H9 (cell line): ENCODE measurements around the gene CDRT4. TPM values are rescaled to one million over a fixed set of nuclear protein-coding genes. Genes with fewer than 3 reads are reported as not detected.

Experiments
- DNase-seq: peaks from one replicate; pipeline ENCODE4 v3.0.0-alpha.2; 2017
- H2AFZ ChIP-seq: one replicate; pipeline ENCODE4 v1.6.1; 2013; ENCODE audit warnings: mild to moderate bottlenecking, low read length, control low read depth, moderate library complexity
- H2AK5ac ChIP-seq: 2 replicates; pipeline ENCODE4 v1.6.1; 2013; ENCODE audit warnings: low read length, control low read depth, mixed read lengths; ENCODE audit not compliant: insufficient read length
- H2BK120ac ChIP-seq: one replicate; pipeline ENCODE4 v1.6.1; 2013; ENCODE audit warnings: low read depth, mild to moderate bottlenecking, low read length, control low read depth, inconsistent platforms; ENCODE audit not compliant: poor library complexity, severe bottlenecking
- H2BK12ac ChIP-seq: 2 replicates; pipeline ENCODE4 v1.6.1; 2013; ENCODE audit warnings: low read length, control low read depth, mixed read lengths, low read depth; ENCODE audit not compliant: insufficient read length
- H2BK15ac ChIP-seq: 2 replicates; pipeline ENCODE4 v1.6.1; 2013; ENCODE audit warnings: low read depth, low read length, control low read depth
- H2BK20ac ChIP-seq: one replicate; pipeline ENCODE4 v1.6.1; 2013; ENCODE audit warnings: low read depth, mild to moderate bottlenecking, low read length, control low read depth, inconsistent platforms; ENCODE audit not compliant: poor library complexity, severe bottlenecking
- H2BK5ac ChIP-seq: 2 replicates; pipeline ENCODE4 v1.6.1; 2013; ENCODE audit warnings: low read length, control low read depth, mixed read lengths; ENCODE audit not compliant: insufficient read length
- H3K14ac ChIP-seq: 2 replicates; pipeline ENCODE4 v1.6.1; 2013; ENCODE audit warnings: low read length, control low read depth; ENCODE audit not compliant: insufficient read depth
- H3K18ac ChIP-seq: 2 replicates; pipeline ENCODE4 v1.6.1; 2013; ENCODE audit warnings: low read depth, mild to moderate bottlenecking, mixed read lengths, low read length, control low read depth; ENCODE audit not compliant: insufficient read length
- H3K23ac ChIP-seq: 2 replicates; pipeline ENCODE4 v1.6.1; 2013; ENCODE audit warnings: low read length, control low read depth, mixed read lengths, low read depth; ENCODE audit not compliant: insufficient read length
- H3K23me2 ChIP-seq: 2 replicates; pipeline ENCODE4 v1.6.1; 2013; ENCODE audit warnings: low read depth, mild to moderate bottlenecking, mixed read lengths, low read length, control low read depth; ENCODE audit not compliant: insufficient read length, poor library complexity, severe bottlenecking
- H3K27ac ChIP-seq: 2 replicates; pipeline ENCODE4 v1.5.1; 2013; ENCODE audit warnings: low read length, control low read depth, mixed read lengths, low read depth; ENCODE audit not compliant: insufficient read length
- H3K27me3 ChIP-seq: 2 replicates; pipeline ENCODE4 v1.6.1; 2013; ENCODE audit warnings: low read length, control low read depth, inconsistent platforms; ENCODE audit not compliant: insufficient read depth
- H3K4ac ChIP-seq: 2 replicates; pipeline ENCODE4 v1.6.1; 2013; ENCODE audit warnings: low read depth, mild to moderate bottlenecking, control low read depth, inconsistent platforms, low read length, moderate library complexity
- H3K4me1 ChIP-seq: 2 replicates; pipeline ENCODE4 v1.6.1; 2013; ENCODE audit warnings: low read length, control low read depth, inconsistent platforms; ENCODE audit not compliant: insufficient read depth
- H3K4me2 ChIP-seq: 2 replicates; pipeline ENCODE4 v1.6.1; 2013; ENCODE audit warnings: low read length, control low read depth, mixed read lengths; ENCODE audit not compliant: insufficient read length, insufficient read depth
- H3K56ac ChIP-seq: 2 replicates; pipeline ENCODE4 v1.6.1; 2013; ENCODE audit warnings: low read depth, mild to moderate bottlenecking, mixed read lengths, low read length, control low read depth; ENCODE audit not compliant: insufficient read length
- H3K79me1 ChIP-seq: 2 replicates; pipeline ENCODE4 v1.6.1; 2013; ENCODE audit warnings: low read depth, mild to moderate bottlenecking, moderate library complexity, low read length, control low read depth, inconsistent platforms; ENCODE audit not compliant: insufficient read depth, poor library complexity, severe bottlenecking
- H3K79me2 ChIP-seq: 2 replicates; pipeline ENCODE4 v1.6.1; 2013; ENCODE audit warnings: low read length, control low read depth, inconsistent platforms; ENCODE audit not compliant: insufficient read depth
- H3K9ac ChIP-seq: 2 replicates; pipeline ENCODE4 v1.6.1; 2013; ENCODE audit warnings: low read length, control low read depth, mixed read lengths; ENCODE audit not compliant: insufficient read length; ENCODE audit errors: extremely low read depth
- H3K9me3 ChIP-seq: one replicate; pipeline ENCODE4 v1.6.1; 2013; ENCODE audit warnings: low read depth, low read length, inconsistent platforms; ENCODE audit not compliant: control insufficient read depth
- H3T11ph ChIP-seq: one replicate; pipeline ENCODE4 v1.6.1; 2013; ENCODE audit warnings: mild to moderate bottlenecking, low read length, control low read depth, inconsistent platforms
- H4K20me1 ChIP-seq: one replicate; pipeline ENCODE4 v1.6.1; 2013; ENCODE audit not compliant: control insufficient read depth, insufficient read length, insufficient read depth
- H4K5ac ChIP-seq: 2 replicates; pipeline ENCODE4 v1.6.1; 2013; ENCODE audit warnings: low read depth, mild to moderate bottlenecking, mixed read lengths, low read length, control low read depth; ENCODE audit not compliant: insufficient read length
- H4K8ac ChIP-seq: replicated peaks from 2 replicates; pipeline ENCODE4 v1.6.1; 2013; ENCODE audit warnings: low read length, control low read depth, mixed read lengths, low read depth; ENCODE audit not compliant: insufficient read length
- H4K91ac ChIP-seq: 2 replicates; pipeline ENCODE4 v1.6.1; 2013; ENCODE audit warnings: low read depth, mild to moderate bottlenecking, moderate library complexity, mixed read lengths, low read length, control low read depth; ENCODE audit not compliant: insufficient read length
- H3K27ac Mint-ChIP-seq, 3 experiments: 2 replicates in 2 of 3; 3 replicates in 1 of 3; pipeline ENCODE4 v1.8.0; 2020 to 2021; ENCODE audit warnings: mixed read lengths in 3 of 3, mild to moderate bottlenecking in 1 of 3, moderate library complexity in 1 of 3
- H3K27me3 Mint-ChIP-seq: 2 replicates; pipeline ENCODE4 v1.8.0; 2021; ENCODE audit warnings: low read depth, mild to moderate bottlenecking, moderate library complexity, mixed read lengths
- H3K36me3 Mint-ChIP-seq, 3 experiments: 2 replicates in 2 of 3; 3 replicates in 1 of 3; pipeline ENCODE4 v1.8.0; 2020 to 2021; ENCODE audit warnings: low read depth in 3 of 3, mixed read lengths in 3 of 3; ENCODE audit not compliant: insufficient read depth in 1 of 3
- H3K4me1 Mint-ChIP-seq, 2 experiments: 2 replicates each; pipeline ENCODE4 v1.8.0; 2020; ENCODE audit warnings: mixed read lengths in 2 of 2
- H3K4me3 Mint-ChIP-seq, 2 experiments: 2 replicates in 1 of 2; 3 replicates in 1 of 2; pipeline ENCODE4 v1.8.0; 2020 to 2021; ENCODE audit warnings: mild to moderate bottlenecking in 2 of 2, mixed read lengths in 2 of 2, moderate library complexity in 1 of 2
- H3K9me3 Mint-ChIP-seq, 2 experiments: 2 replicates in 1 of 2; 3 replicates in 1 of 2; pipeline ENCODE4 v1.8.0; 2020; ENCODE audit warnings: mild to moderate bottlenecking in 2 of 2, mixed read lengths in 2 of 2, moderate library complexity in 1 of 2
- WGBS: extraction: QIAGEN DNeasy Blood & Tissue Kit; methylation state at CpG from one replicate; pipeline ENCODE4 v1.1.7; 2013; ENCODE audit warnings: missing lambda C conversion rate, low lambda C conversion rate, mixed read lengths; ENCODE audit not compliant: insufficient read length; ENCODE audit errors: extremely low coverage; 5-methylcytosine and 5-hydroxymethylcytosine counted together
- total RNA-seq: library from RNA; stranded (reverse); gene quantifications from 2 replicates; pipeline ENCODE4 v1.2.1, GENCODE V29; 2021
- TF ChIP-seq, protein P1 (sequence below): fragments of 200-600 bp; sonication (generic); conservative IDR thresholded peaks from 3 replicates; pipeline ENCODE4 v1.8.0; 2021; ENCODE audit warnings: antibody characterized with exemption, mild to moderate bottlenecking

CDRT4 gene
- total RNA-seq, 1 experiment from 2014 or later: 3.8 TPM

DNA sequence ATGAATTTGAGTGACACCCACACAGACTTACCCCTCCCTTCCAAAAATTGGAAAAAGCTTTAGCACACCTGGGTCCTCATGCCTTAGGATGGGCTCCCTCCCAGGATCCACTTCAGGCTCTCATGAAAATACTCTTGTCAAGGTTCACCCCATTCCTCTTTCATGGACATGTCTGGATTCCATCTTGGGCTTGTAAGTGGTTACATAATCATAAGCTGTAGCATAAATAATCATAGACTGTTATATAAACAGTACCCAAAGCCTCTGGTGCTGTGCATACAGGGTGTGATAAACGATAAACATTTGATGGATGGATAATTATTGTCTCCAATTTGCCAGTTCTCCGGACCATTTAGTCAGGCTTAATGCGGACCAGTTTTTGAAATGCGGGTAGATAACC lies 72.3 kb downstream of the CDRT4 start:
- Histone ChIP-seq H3K18ac (no peak overlapping the region), H3K4ac (no peak overlapping the region), H3K27ac (no peak overlapping the region), H3K14ac (no peak overlapping the region), H2AK5ac (no peak overlapping the region), H4K20me1 (no peaks in the 10 kb centered on the region), H3K56ac (no peak overlapping the region), H3K23me2 (no peaks in the 10 kb centered on the region), H2BK5ac (no peak overlapping the region), H3K9ac (no peak overlapping the region), H4K5ac (no peak overlapping the region), H2BK20ac (no peak overlapping the region), H2BK15ac (no peak overlapping the region), H2BK120ac (no peak overlapping the region), H3T11ph (no peak overlapping the region), H3K79me2 (no peaks in the 10 kb centered on the region), H3K23ac (no peak overlapping the region), H4K8ac (no peak overlapping the region), H4K91ac (no peak overlapping the region), H3K79me1 (no peaks in the 10 kb centered on the region), H3K4me1 (no peaks in the 10 kb centered on the region; the same call in 1 of the 2 replicates), H2AFZ (no peak overlapping the region), H2BK12ac (no peak overlapping the region), H3K9me3 (no peaks in the 10 kb centered on the region), H3K4me2 (no peak overlapping the region), H3K27me3 (no peaks in the 10 kb centered on the region)
- no peak overlapping the region for H3K27ac Mint-ChIP-seq
- DNase-seq: no peak
- TF ChIP-seq, protein P1, sequence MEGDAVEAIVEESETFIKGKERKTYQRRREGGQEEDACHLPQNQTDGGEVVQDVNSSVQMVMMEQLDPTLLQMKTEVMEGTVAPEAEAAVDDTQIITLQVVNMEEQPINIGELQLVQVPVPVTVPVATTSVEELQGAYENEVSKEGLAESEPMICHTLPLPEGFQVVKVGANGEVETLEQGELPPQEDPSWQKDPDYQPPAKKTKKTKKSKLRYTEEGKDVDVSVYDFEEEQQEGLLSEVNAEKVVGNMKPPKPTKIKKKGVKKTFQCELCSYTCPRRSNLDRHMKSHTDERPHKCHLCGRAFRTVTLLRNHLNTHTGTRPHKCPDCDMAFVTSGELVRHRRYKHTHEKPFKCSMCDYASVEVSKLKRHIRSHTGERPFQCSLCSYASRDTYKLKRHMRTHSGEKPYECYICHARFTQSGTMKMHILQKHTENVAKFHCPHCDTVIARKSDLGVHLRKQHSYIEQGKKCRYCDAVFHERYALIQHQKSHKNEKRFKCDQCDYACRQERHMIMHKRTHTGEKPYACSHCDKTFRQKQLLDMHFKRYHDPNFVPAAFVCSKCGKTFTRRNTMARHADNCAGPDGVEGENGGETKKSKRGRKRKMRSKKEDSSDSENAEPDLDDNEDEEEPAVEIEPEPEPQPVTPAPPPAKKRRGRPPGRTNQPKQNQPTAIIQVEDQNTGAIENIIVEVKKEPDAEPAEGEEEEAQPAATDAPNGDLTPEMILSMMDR: no peak
- H3K4me3 Mint-ChIP-seq: no peak overlapping the region
- no peaks in the 10 kb centered on the region for H3K9me3 Mint-ChIP-seq
- no peaks in the 10 kb centered on the region for H3K36me3 Mint-ChIP-seq
- WGBS: no CpG with 5 or more reads among the region's 4 CpGs
- H3K27me3 Mint-ChIP-seq: peaks cover 2% of the 10 kb centered on the region
- peaks cover 3 to 4% of the 10 kb centered on the region in 2 experiments; a peak in 2 of 4 replicates for H3K4me1 Mint-ChIP-seq
